NOMO-1 (cell line): ENCODE data around the gene SLC7A14.

Source experiments
- DNase-seq, 2 experiments: peaks; one replicate each; lab custom pipeline; 2025; ENCODE audit not compliant: unreplicated experiment in 2 of 2; lab: John Stamatoyannopoulos, UW

The SLC7A14 gene

GRCh38 chr3:170542704-170543103 is 43.2 kb downstream of the SLC7A14 start:
- DNase-seq, result no peak

GRCh38 chr3:170539897-170540296 is 46.0 kb downstream of the SLC7A14 start:
- DNase-seq, result no peak

GRCh38 chr3:170536712-170537111 is 49.2 kb downstream of the SLC7A14 start:
- no peak for DNase-seq

GRCh38 chr3:170534227-170534626 is 51.6 kb downstream of the SLC7A14 start:
- no peak for DNase-seq

- no peak for DNase-seq
Measured at GRCh38 chr3:170532573-170532972, 53.3 kb downstream of the SLC7A14 start.

- DNase-seq, result no peak
Measured at GRCh38 chr3:170531657-170532335, 54.1 kb downstream of the SLC7A14 start.

- no peak for DNase-seq
Measured at GRCh38 chr3:170531054-170531453, 54.8 kb downstream of the SLC7A14 start.

- DNase-seq, result no peak
Measured at GRCh38 chr3:170529912-170530311, 56.0 kb downstream of the SLC7A14 start.

- no peak for DNase-seq
Measured at GRCh38 chr3:170529346-170529745, 56.5 kb downstream of the SLC7A14 start.

- no peak for DNase-seq
Measured at GRCh38 chr3:170528726-170529125, 57.1 kb downstream of the SLC7A14 start.

GRCh38 chr3:170524073-170524472 is 61.8 kb downstream of the SLC7A14 start:
- no peak for DNase-seq

- peak; percentile 17 to 85 for DNase-seq
Measured at GRCh38 chr3:170523248-170523647, 62.6 kb downstream of the SLC7A14 start.

GRCh38 chr3:170522201-170522600 is 63.7 kb downstream of the SLC7A14 start:
- DNase-seq, result no peak

GRCh38 chr3:170520996-170521395 is 64.9 kb downstream of the SLC7A14 start:
- DNase-seq, result no peak

- DNase-seq, result no peak
Measured at GRCh38 chr3:170517242-170517945, 68.5 kb downstream of the SLC7A14 start.

GRCh38 chr3:170513642-170514041 is 72.2 kb downstream of the SLC7A14 start:
- no peak for DNase-seq

- no peak for DNase-seq
Measured at GRCh38 chr3:170511371-170511770, 74.5 kb downstream of the SLC7A14 start.

- no peak for DNase-seq
Measured at GRCh38 chr3:170508839-170509238, 77.0 kb downstream of the SLC7A14 start.

- DNase-seq, result no peak
Measured at GRCh38 chr3:170508291-170508690, 77.6 kb downstream of the SLC7A14 start.

GRCh38 chr3:170507063-170507462 is 78.8 kb downstream of the SLC7A14 start:
- DNase-seq, result peak in 1 of 2 experiments; percentile 28

- no peak for DNase-seq
Measured at GRCh38 chr3:170506556-170506955, 79.3 kb downstream of the SLC7A14 start.

- DNase-seq, result no peak
Measured at GRCh38 chr3:170502297-170502696, 83.6 kb downstream of the SLC7A14 start.
